ENCODE measurements around the gene EID3.

DNA sequence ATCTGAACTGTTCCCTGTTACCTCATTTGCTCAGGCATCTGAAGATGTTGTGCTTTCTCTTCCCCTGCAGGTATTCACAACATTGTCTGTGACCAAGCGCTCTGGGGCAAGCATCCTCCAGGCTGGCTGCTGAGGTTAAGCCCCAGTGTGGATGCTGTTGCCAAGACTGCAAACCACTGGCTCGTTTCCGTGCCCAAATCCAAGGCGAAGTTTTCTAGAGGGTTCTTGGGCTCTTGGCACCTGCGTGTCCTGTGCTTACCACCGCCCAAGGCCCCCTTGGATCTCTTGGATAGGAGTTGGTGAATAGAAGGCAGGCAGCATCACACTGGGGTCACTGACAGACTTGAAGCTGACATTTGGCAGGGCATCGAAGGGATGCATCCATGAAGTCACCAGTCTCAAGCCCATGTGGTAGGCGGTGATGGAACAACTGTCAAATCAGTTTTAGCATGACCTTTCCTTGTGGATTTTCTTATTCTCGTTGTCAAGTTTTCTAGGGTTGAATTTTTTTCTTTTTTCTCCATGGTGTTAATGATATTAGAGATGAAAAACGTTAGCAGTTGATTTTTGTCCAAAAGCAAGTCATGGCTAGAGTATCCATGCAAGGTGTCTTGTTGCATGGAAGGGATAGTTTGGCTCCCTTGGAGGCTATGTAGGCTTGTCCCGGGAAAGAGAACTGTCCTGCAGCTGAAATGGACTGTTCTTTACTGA lies 44.9 kb downstream of the EID3 start:
- TF ChIP-seq, protein P1, sequence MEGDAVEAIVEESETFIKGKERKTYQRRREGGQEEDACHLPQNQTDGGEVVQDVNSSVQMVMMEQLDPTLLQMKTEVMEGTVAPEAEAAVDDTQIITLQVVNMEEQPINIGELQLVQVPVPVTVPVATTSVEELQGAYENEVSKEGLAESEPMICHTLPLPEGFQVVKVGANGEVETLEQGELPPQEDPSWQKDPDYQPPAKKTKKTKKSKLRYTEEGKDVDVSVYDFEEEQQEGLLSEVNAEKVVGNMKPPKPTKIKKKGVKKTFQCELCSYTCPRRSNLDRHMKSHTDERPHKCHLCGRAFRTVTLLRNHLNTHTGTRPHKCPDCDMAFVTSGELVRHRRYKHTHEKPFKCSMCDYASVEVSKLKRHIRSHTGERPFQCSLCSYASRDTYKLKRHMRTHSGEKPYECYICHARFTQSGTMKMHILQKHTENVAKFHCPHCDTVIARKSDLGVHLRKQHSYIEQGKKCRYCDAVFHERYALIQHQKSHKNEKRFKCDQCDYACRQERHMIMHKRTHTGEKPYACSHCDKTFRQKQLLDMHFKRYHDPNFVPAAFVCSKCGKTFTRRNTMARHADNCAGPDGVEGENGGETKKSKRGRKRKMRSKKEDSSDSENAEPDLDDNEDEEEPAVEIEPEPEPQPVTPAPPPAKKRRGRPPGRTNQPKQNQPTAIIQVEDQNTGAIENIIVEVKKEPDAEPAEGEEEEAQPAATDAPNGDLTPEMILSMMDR (IDR thresholded peaks at IDR 0.05): no peak
- TF ChIP-seq POLR2A (IDR thresholded peaks at IDR 0.05): no peak
